IMR-90 (cell line): ENCODE results near the gene DAPL1. TPM values are rescaled to one million over a fixed set of nuclear protein-coding genes. Genes with fewer than 3 reads are reported as not detected.

Experiments used
- ATAC-seq: fragments of 200-7000 bp; cut with Tn5 transposase; 2 replicates; pipeline ENCODE4 v1.9.1; 2020; ENCODE audit warnings: low read depth, mild to moderate bottlenecking, moderate library complexity
- BruUV-seq: library from RNA; stranded (reverse); fragments of 400-500 nt; replicated peaks from 2 replicates; lab custom pipeline; 2021; lab: Mats Ljungman, UMichigan
- CTCF ChIA-PET: fragments of 300-600 bp; formaldehyde crosslinking; extraction: SDS; loops from one replicate; lab custom pipeline; 2021; ENCODE audit warnings: antibody characterized with exemption; lab: Yijun Ruan, JAX
- POLR2A ChIA-PET: fragments of 300-600 bp; sonication (Branson Sonifier 250); formaldehyde crosslinking; loops from one replicate; lab custom pipeline; 2022; ENCODE audit warnings: antibody characterized with exemption; ENCODE audit not compliant: unreplicated experiment; lab: Charles Lee
- DNase-seq: peaks from one replicate; pipeline ENCODE4 v3.0.0; 2013
- H2AFZ ChIP-seq: replicated peaks from 2 replicates; pipeline ENCODE3; 2013; ENCODE audit warnings: low read length, mild to moderate bottlenecking; ENCODE audit not compliant: poor library complexity
- H2AK5ac ChIP-seq: 2 replicates; pipeline ENCODE4 v1.6.1; 2013; ENCODE audit warnings: low read depth, low read length, inconsistent platforms
- H2AK9ac ChIP-seq: replicated peaks from 2 replicates; pipeline ENCODE3; 2013; ENCODE audit warnings: mild to moderate bottlenecking, low read depth, low read length, moderate library complexity; ENCODE audit not compliant: poor library complexity
- H2BK120ac ChIP-seq: 2 replicates; pipeline ENCODE4 v1.6.1; 2013; ENCODE audit warnings: low read depth, low read length, inconsistent platforms
- H2BK15ac ChIP-seq: 3 replicates; pipeline ENCODE4 v1.6.1; 2013; ENCODE audit warnings: low read depth, low read length, inconsistent platforms
- H2BK20ac ChIP-seq: 2 replicates; pipeline ENCODE4 v1.6.1; 2013; ENCODE audit warnings: low read depth, mild to moderate bottlenecking, inconsistent platforms, low read length, moderate library complexity
- H2BK5ac ChIP-seq: 2 replicates; pipeline ENCODE4 v1.6.1; 2013; ENCODE audit warnings: mild to moderate bottlenecking, low read depth, low read length, inconsistent platforms; ENCODE audit not compliant: poor library complexity, severe bottlenecking
- H3K14ac ChIP-seq: replicated peaks from 2 replicates; pipeline ENCODE4 v1.6.1; 2013; ENCODE audit warnings: low read depth, low read length, inconsistent platforms
- H3K18ac ChIP-seq: 2 replicates; pipeline ENCODE4 v1.6.1; 2013; ENCODE audit warnings: low read depth, low read length, control low read depth
- H3K23ac ChIP-seq: 2 replicates; pipeline ENCODE4 v1.6.1; 2013; ENCODE audit warnings: low read depth, low read length, inconsistent platforms
- H3K27ac ChIP-seq: 2 replicates; pipeline ENCODE4 v1.5.1; 2013; ENCODE audit warnings: mild to moderate bottlenecking, control low read depth, low read length; ENCODE audit not compliant: insufficient read depth
- H3K27me3 ChIP-seq: 2 replicates; pipeline ENCODE4 v1.6.1; 2013; ENCODE audit warnings: low read length; ENCODE audit not compliant: control insufficient read depth, insufficient read depth
- H3K36me3 ChIP-seq: 2 replicates; pipeline ENCODE4 v1.6.1; 2013; ENCODE audit warnings: low read length, mixed read lengths; ENCODE audit not compliant: control insufficient read depth, insufficient read depth
- H3K4ac ChIP-seq: 2 replicates; pipeline ENCODE4 v1.6.1; 2013; ENCODE audit warnings: low read depth, low read length, inconsistent platforms
- H3K4me1 ChIP-seq: 2 replicates; pipeline ENCODE4 v1.6.1; 2013; ENCODE audit warnings: low read length, mixed read lengths; ENCODE audit not compliant: control insufficient read depth, insufficient read depth
- H3K4me2 ChIP-seq: 2 replicates; pipeline ENCODE4 v1.6.1; 2013; ENCODE audit warnings: low read depth, mild to moderate bottlenecking, control low read depth, low read length, moderate library complexity
- H3K4me3 ChIP-seq: 2 replicates; pipeline ENCODE4 v1.5.1; 2013; ENCODE audit warnings: low read depth, mild to moderate bottlenecking, control low read depth, low read length, moderate library complexity; ENCODE audit not compliant: insufficient read depth
- H3K56ac ChIP-seq: 2 replicates; pipeline ENCODE4 v1.6.1; 2013; ENCODE audit warnings: low read length, inconsistent platforms; ENCODE audit not compliant: insufficient read depth; ENCODE audit errors: extremely low read depth
- H3K79me1 ChIP-seq, 2 experiments: 2 replicates each; pipeline ENCODE4 v1.6.1; 2013; ENCODE audit warnings: low read length in 2 of 2, inconsistent platforms in 1 of 2, low read depth in 1 of 2
- H3K9ac ChIP-seq: 2 replicates; pipeline ENCODE4 v1.6.1; 2013; ENCODE audit warnings: low read depth, low read length, control low read depth
- H3K9me1 ChIP-seq: 2 replicates; pipeline ENCODE4 v1.6.1; 2013; ENCODE audit warnings: low read length, inconsistent platforms; ENCODE audit not compliant: insufficient read depth
- H3K9me3 ChIP-seq: 2 replicates; pipeline ENCODE4 v1.6.1; 2013; ENCODE audit warnings: low read length; ENCODE audit not compliant: control insufficient read depth, insufficient read depth
- H4K20me1 ChIP-seq: 2 replicates; pipeline ENCODE4 v1.6.1; 2013; ENCODE audit warnings: low read length, inconsistent platforms; ENCODE audit not compliant: insufficient read depth
- H4K5ac ChIP-seq: 2 replicates; pipeline ENCODE4 v1.6.1; 2013; ENCODE audit warnings: mild to moderate bottlenecking, low read depth, low read length, control low read depth
- H4K8ac ChIP-seq, 2 experiments: 2 replicates each; pipeline ENCODE4 v1.6.1; 2013; ENCODE audit warnings: low read depth in 2 of 2, low read length in 2 of 2, control low read depth in 1 of 2, inconsistent platforms in 1 of 2
- H4K91ac ChIP-seq: 2 replicates; pipeline ENCODE4 v1.6.1; 2013; ENCODE audit warnings: low read depth, low read length, inconsistent platforms; ENCODE audit not compliant: insufficient read depth
- CEBPB ChIP-seq: IDR thresholded peaks from 2 replicates; pipeline ENCODE4 v1.6.1; 2012; ENCODE audit warnings: low read depth, low read length, improper control_type of control experiment
- MAZ ChIP-seq: IDR thresholded peaks from 2 replicates; pipeline ENCODE4 v1.6.1; 2012; ENCODE audit warnings: low read depth, mild to moderate bottlenecking, low read length, improper control_type of control experiment, moderate library complexity, borderline replicate concordance
- RAD21 ChIP-seq: IDR thresholded peaks from 2 replicates; pipeline ENCODE4 v1.6.1; 2012; ENCODE audit warnings: low read length, improper control_type of control experiment
- RCOR1 ChIP-seq: IDR thresholded peaks from 2 replicates; pipeline ENCODE4 v1.6.1; 2012; ENCODE audit warnings: mild to moderate bottlenecking, low read length, improper control_type of control experiment; ENCODE audit not compliant: insufficient replicate concordance
- SMC3 ChIP-seq: fragments of 150-350 bp; IDR thresholded peaks from 2 replicates; pipeline ENCODE4 v1.6.1; 2016; ENCODE audit warnings: low read depth, mild to moderate bottlenecking, antibody characterized with exemption, low read length, moderate library complexity
- USF2 ChIP-seq: fragments of 150-350 bp; IDR thresholded peaks from 2 replicates; pipeline ENCODE4 v1.6.1; 2017; ENCODE audit warnings: mild to moderate bottlenecking, antibody characterized with exemption, low read length, low read depth
- WGBS, 2 experiments: methylation state at CpG; one replicate each; pipeline versions ENCODE4 v1.1.5 to v1.1.7; 2013; ENCODE audit warnings: missing lambda C conversion rate in 2 of 2; ENCODE audit not compliant: insufficient read length in 1 of 2; ENCODE audit errors: extremely low coverage in 2 of 2; 5-methylcytosine and 5-hydroxymethylcytosine counted together
- dilution Hi-C: fragments of 300-500 bp; cut with HindIII; formaldehyde crosslinking; loops from one replicate; pipeline ENCODE4 v1.14.3; 2018; ENCODE audit warnings: low sequenced_read_pairs; ENCODE audit not compliant: unreplicated experiment
- in situ Hi-C: fragments of 300-500 bp; cut with MboI; formaldehyde crosslinking; loops from 3 replicates; pipeline ENCODE4 v1.14.3; 2019; ENCODE audit warnings: low sequenced_read_pairs, inconsistent platforms, mixed read lengths
- intact Hi-C: fragments of 100-400 bp; cut with micrococcal nuclease; formaldehyde crosslinking; loops from 2 replicates; pipeline ENCODE4 v1.10.0; 2022
- polyA plus RNA-seq, 3 experiments: library from polyadenylated mRNA; depleted of rRNA; stranded (reverse); fragments of >200 nt; gene quantifications; 2 replicates each; pipeline ENCODE4 v1.2.3, GENCODE V29; 2012; ENCODE audit warnings: low replicate concordance in 1 of 3
- total RNA-seq: library from RNA; depleted of rRNA; stranded (reverse); fragments of >200 nt; gene quantifications from 2 replicates; pipeline ENCODE4 v1.2.3, GENCODE V29; 2012

Gene DAPL1
- total and polyA plus RNA-seq, 2 of the 4 experiments (the other 2 are of a cell fraction) = not detected

- no peak for TF ChIP-seq RAD21
- TF ChIP-seq USF2 = no peak
- TF ChIP-seq SMC3 = no peak
- no peak for TF ChIP-seq RCOR1
- no peak for TF ChIP-seq MAZ
- TF ChIP-seq CEBPB = no peak
- WGBS, 2 experiments = 57% methylated on average over 3 of the region's 8 CpGs; no CpG with 5 or more reads in 1 of the 2 experiments
- BruUV-seq = no TSS peak
Measured at GRCh38 chr2:158786897-158787296, 8.2 kb upstream of the DAPL1 start.

More at GRCh38 chr2:158786897-158787296, 8.2 kb upstream of the DAPL1 start:
- H3K4me1 ChIP-seq = no peaks in the 10 kb centered on the region
- no peak overlapping the region for H3K23ac ChIP-seq
- no peak overlapping the region for H2BK20ac ChIP-seq
- H2BK5ac ChIP-seq = no peak overlapping the region
- dilution Hi-C loops = no loop called here
- intact Hi-C loops = no loop called here
- no peaks in the 10 kb centered on the region; the same call in 1 of the 2 replicates for H3K27me3 ChIP-seq
- H3K4ac ChIP-seq = no peak overlapping the region
- ChIA-PET POLR2A (no interaction called here), CTCF (interaction anchor here (0.6 kb wide), 1 partner anchor 32 kb away, joined by 3 read pairs; no protein-coding TSS in a partner anchor)
- no peak overlapping the region for H3K4me3 ChIP-seq
- no peak overlapping the region for H3K14ac ChIP-seq
- no peaks in the 10 kb centered on the region for H3K9me1 ChIP-seq
- no peak overlapping the region for H3K18ac ChIP-seq
- no peak overlapping the region for H2AFZ ChIP-seq
- no peaks in the 10 kb centered on the region for H3K36me3 ChIP-seq
- H3K79me1 ChIP-seq = no peaks in the 10 kb centered on the region
- H2BK120ac ChIP-seq = no peak overlapping the region
- no peak overlapping the region for H4K91ac ChIP-seq
- no peak overlapping the region for H3K56ac ChIP-seq
- no peak overlapping the region for H3K27ac ChIP-seq
- H3K9ac ChIP-seq = no peak overlapping the region
- H3K4me2 ChIP-seq = no peak overlapping the region
- ATAC-seq (no peak), DNase-seq (no peak)
- no peaks in the 10 kb centered on the region for H3K9me3 ChIP-seq
- H4K8ac ChIP-seq = no peak overlapping the region
- H4K5ac ChIP-seq = no peak overlapping the region
- H4K20me1 ChIP-seq = no peaks in the 10 kb centered on the region
- H2AK5ac ChIP-seq = no peak overlapping the region
- no peak overlapping the region for H2BK15ac ChIP-seq
- H2AK9ac ChIP-seq = no peak overlapping the region
- in situ Hi-C loops = no loop called here
